PC-9 (cell line): ENCODE measurements around the gene PRIMA1. TPM values are rescaled to one million over a fixed set of nuclear protein-coding genes. Genes with fewer than 3 reads are reported as not detected.

ENCODE experiments used
- BruUV-seq: library from RNA; stranded (reverse); fragments of 400-500 nt; replicated peaks from 2 replicates; lab custom pipeline; 2021; lab: Mats Ljungman, UMichigan
- CTCF ChIA-PET: fragments of 300-600 bp; sonication (Branson Sonifier 250); formaldehyde crosslinking; loops from one replicate; lab custom pipeline; 2022; ENCODE audit warnings: antibody characterized with exemption; lab: Charles Lee
- POLR2A ChIA-PET: fragments of 300-600 bp; sonication (Branson Sonifier 250); formaldehyde crosslinking; loops from one replicate; lab custom pipeline; 2022; ENCODE audit warnings: antibody characterized with exemption; ENCODE audit not compliant: unreplicated experiment; lab: Charles Lee
- DNase-seq, 2 experiments: peaks; one replicate each; pipeline versions ENCODE4 v3.0.0 to v3.0.0-alpha.2; 2015 to 2022; ENCODE audit warnings: mixed read lengths in 1 of 2
- H2AFZ ChIP-seq: fragments of 200-600 bp; sonication (generic); 2 replicates; pipeline ENCODE4 v1.8.1; 2017; ENCODE audit warnings: antibody characterized with exemption
- H3F3A ChIP-seq: fragments of 200-600 bp; sonication (generic); 2 replicates; pipeline ENCODE4 v1.8.1; 2017; ENCODE audit warnings: antibody characterized with exemption, mild to moderate bottlenecking, low read depth; ENCODE audit not compliant: insufficient read depth
- H3K27ac ChIP-seq: fragments of 200-600 bp; sonication (generic); 2 replicates; pipeline ENCODE4 v1.6.1; 2016; ENCODE audit warnings: mixed run types
- H3K27me3 ChIP-seq: fragments of 200-600 bp; sonication (generic); 2 replicates; pipeline ENCODE4 v1.6.1; 2016; ENCODE audit warnings: low read depth, mixed run types; ENCODE audit not compliant: insufficient read depth
- H3K36me3 ChIP-seq: fragments of 200-600 bp; sonication (generic); 2 replicates; pipeline ENCODE4 v1.6.1; 2016; ENCODE audit warnings: low read depth, mixed run types
- H3K4me1 ChIP-seq: fragments of 200-600 bp; sonication (generic); replicated peaks from 2 replicates; pipeline ENCODE4 v1.6.1; 2016; ENCODE audit warnings: mixed run types; ENCODE audit not compliant: insufficient read depth
- H3K4me2 ChIP-seq: fragments of 200-600 bp; sonication (generic); 2 replicates; pipeline ENCODE4 v1.6.1; 2017; ENCODE audit warnings: mixed run types
- H3K4me3 ChIP-seq: fragments of 200-600 bp; sonication (generic); 2 replicates; pipeline ENCODE4 v1.6.1; 2016; ENCODE audit warnings: mixed run types
- H3K79me2 ChIP-seq: fragments of 200-600 bp; sonication (generic); 2 replicates; pipeline ENCODE4 v1.6.1; 2017; ENCODE audit warnings: low read depth, mixed run types
- H3K9me2 ChIP-seq: fragments of 200-600 bp; sonication (generic); 2 replicates; pipeline ENCODE4 v1.8.1; 2017; ENCODE audit warnings: mild to moderate bottlenecking; ENCODE audit not compliant: insufficient read depth
- H3K9me3 ChIP-seq: fragments of 200-600 bp; sonication (generic); 2 replicates; pipeline ENCODE4 v1.8.1; 2016; ENCODE audit warnings: low read depth; ENCODE audit not compliant: insufficient read depth
- H4K20me1 ChIP-seq: fragments of 200-600 bp; sonication (generic); 2 replicates; pipeline ENCODE4 v1.8.1; 2017; ENCODE audit not compliant: insufficient read depth
- CTCF ChIP-seq: fragments of 200-600 bp; sonication (generic); conservative IDR thresholded peaks from 2 replicates; pipeline ENCODE4 v1.6.1; 2017; ENCODE audit warnings: mixed run types, antibody characterized with exemption, mild to moderate bottlenecking, moderate library complexity
- EZH2 ChIP-seq: fragments of 200-600 bp; sonication (generic); IDR thresholded peaks from 2 replicates; pipeline ENCODE4 v1.8.0; 2017; ENCODE audit warnings: antibody characterized with exemption, low read depth
- intact Hi-C: fragments of 100-400 bp; cut with micrococcal nuclease; formaldehyde crosslinking; loops from one replicate; pipeline ENCODE4 v1.10.0; 2022; ENCODE audit not compliant: unreplicated experiment
- total RNA-seq: library from RNA; stranded (reverse); gene quantifications from 2 replicates; pipeline ENCODE4 v1.2.3, GENCODE V29; 2021

Gene PRIMA1
- total RNA-seq, 1 experiment from 2014 or later, result not detected

GRCh38 chr14:93729993-93730392, 58.3 kb downstream of the PRIMA1 start:
- H3K27ac ChIP-seq, result no peak overlapping the region
- no peak overlapping the region for H3K4me2 ChIP-seq
- ChIA-PET POLR2A (no interaction called here), CTCF (no interaction called here)
- no peaks in the 10 kb centered on the region for H3K79me2 ChIP-seq
- H3K36me3 ChIP-seq, result no peaks in the 10 kb centered on the region
- H3K27me3 ChIP-seq, result peaks cover 41% of the 10 kb centered on the region
- no peak for DNase-seq
- no peaks in the 10 kb centered on the region for H4K20me1 ChIP-seq
- no peaks in the 10 kb centered on the region for H3F3A ChIP-seq
- H3K4me1 ChIP-seq, result no peaks in the 10 kb centered on the region
- H2AFZ ChIP-seq, result no peak overlapping the region
- TF ChIP-seq EZH2 (no peak), CTCF (no peak)
- no peaks in the 10 kb centered on the region for H3K9me3 ChIP-seq
- intact Hi-C loops, result no loop called here
- H3K9me2 ChIP-seq, result no peaks in the 10 kb centered on the region
- H3K4me3 ChIP-seq, result no peak overlapping the region
- BruUV-seq, result no TSS peak

GRCh38 chr14:93728651-93729016, 59.7 kb downstream of the PRIMA1 start:
- Histone ChIP-seq H3K9me2 (no peaks in the 10 kb centered on the region), H3K27me3 (peaks cover 37% of the 10 kb centered on the region), H3K79me2 (no peaks in the 10 kb centered on the region), H3K9me3 (no peaks in the 10 kb centered on the region), H3K36me3 (no peaks in the 10 kb centered on the region), H3F3A (no peaks in the 10 kb centered on the region), H3K4me2 (no peak overlapping the region), H3K27ac (no peak overlapping the region), H3K4me1 (no peaks in the 10 kb centered on the region), H3K4me3 (no peak overlapping the region), H4K20me1 (no peaks in the 10 kb centered on the region), H2AFZ (no peak overlapping the region)
- no peak for TF ChIP-seq CTCF
- no peak for TF ChIP-seq EZH2
- intact Hi-C loops, result no loop called here
- ChIA-PET CTCF (no interaction called here), POLR2A (no interaction called here)
- no peak for DNase-seq
- BruUV-seq, result no TSS peak

- H3K4me1 ChIP-seq, result no peaks in the 10 kb centered on the region
- ChIA-PET CTCF (no interaction called here), POLR2A (no interaction called here)
- H3K4me3 ChIP-seq, result no peak overlapping the region
- intact Hi-C loops, result no loop called here
- H3F3A ChIP-seq, result no peaks in the 10 kb centered on the region
- no TSS peak for BruUV-seq
- TF ChIP-seq CTCF (no peak), EZH2 (no peak)
- no peaks in the 10 kb centered on the region for H3K9me3 ChIP-seq
- no peaks in the 10 kb centered on the region for H4K20me1 ChIP-seq
- DNase-seq, result no peak
- peaks cover 32% of the 10 kb centered on the region for H3K27me3 ChIP-seq
- H3K36me3 ChIP-seq, result no peaks in the 10 kb centered on the region
- no peaks in the 10 kb centered on the region for H3K79me2 ChIP-seq
- no peak overlapping the region for H2AFZ ChIP-seq
- H3K9me2 ChIP-seq, result no peaks in the 10 kb centered on the region
- no peak overlapping the region for H3K4me2 ChIP-seq
- no peak overlapping the region for H3K27ac ChIP-seq
Observed at GRCh38 chr14:93727917-93728650, 60.2 kb downstream of the PRIMA1 start.
